ENCODE results near the gene SEZ6L. TPM values are rescaled to one million over a fixed set of nuclear protein-coding genes. Genes with fewer than 3 reads are reported as not detected.

The SEZ6L gene
- total RNA-seq, 1 donor from 2014 or later: 0.32 TPM

DNA sequence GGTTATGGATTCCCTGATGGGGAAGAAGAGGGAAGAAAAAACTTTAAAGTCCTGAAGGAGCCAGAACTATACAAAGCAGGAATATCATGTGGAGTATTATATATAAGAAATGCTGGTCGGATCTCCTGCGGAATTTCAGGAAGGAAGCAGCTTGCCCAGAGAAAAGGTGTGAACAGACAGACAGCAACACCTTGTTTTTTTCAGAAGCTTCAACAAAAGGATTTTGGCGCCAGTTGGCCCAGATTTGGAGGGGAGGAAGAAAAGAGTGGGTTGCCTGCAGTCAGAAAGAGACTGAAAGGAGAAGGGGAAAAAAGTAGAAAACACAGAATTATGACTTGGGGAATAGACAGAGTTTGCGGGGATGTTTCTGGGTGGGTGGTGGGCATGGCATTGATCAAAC, 45.2 kb downstream of the SEZ6L start:
- intact Hi-C loops (cut with DNase I): no loop called here
- H3K27ac ChIP-seq: no peak overlapping the region
- TF ChIP-seq, protein P1, sequence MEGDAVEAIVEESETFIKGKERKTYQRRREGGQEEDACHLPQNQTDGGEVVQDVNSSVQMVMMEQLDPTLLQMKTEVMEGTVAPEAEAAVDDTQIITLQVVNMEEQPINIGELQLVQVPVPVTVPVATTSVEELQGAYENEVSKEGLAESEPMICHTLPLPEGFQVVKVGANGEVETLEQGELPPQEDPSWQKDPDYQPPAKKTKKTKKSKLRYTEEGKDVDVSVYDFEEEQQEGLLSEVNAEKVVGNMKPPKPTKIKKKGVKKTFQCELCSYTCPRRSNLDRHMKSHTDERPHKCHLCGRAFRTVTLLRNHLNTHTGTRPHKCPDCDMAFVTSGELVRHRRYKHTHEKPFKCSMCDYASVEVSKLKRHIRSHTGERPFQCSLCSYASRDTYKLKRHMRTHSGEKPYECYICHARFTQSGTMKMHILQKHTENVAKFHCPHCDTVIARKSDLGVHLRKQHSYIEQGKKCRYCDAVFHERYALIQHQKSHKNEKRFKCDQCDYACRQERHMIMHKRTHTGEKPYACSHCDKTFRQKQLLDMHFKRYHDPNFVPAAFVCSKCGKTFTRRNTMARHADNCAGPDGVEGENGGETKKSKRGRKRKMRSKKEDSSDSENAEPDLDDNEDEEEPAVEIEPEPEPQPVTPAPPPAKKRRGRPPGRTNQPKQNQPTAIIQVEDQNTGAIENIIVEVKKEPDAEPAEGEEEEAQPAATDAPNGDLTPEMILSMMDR (IDR thresholded peaks at IDR 0.05): no peak
- no peak overlapping the region for H3K4me3 ChIP-seq
- no peak for DNase-seq
- no peaks in the 10 kb centered on the region for H3K4me1 ChIP-seq
- H3K9me3 ChIP-seq: no peaks in the 10 kb centered on the region
- no peaks in the 10 kb centered on the region for H3K36me3 ChIP-seq
- ATAC-seq: no peak
- peaks cover 15% of the 10 kb centered on the region for H3K27me3 ChIP-seq

DNA sequence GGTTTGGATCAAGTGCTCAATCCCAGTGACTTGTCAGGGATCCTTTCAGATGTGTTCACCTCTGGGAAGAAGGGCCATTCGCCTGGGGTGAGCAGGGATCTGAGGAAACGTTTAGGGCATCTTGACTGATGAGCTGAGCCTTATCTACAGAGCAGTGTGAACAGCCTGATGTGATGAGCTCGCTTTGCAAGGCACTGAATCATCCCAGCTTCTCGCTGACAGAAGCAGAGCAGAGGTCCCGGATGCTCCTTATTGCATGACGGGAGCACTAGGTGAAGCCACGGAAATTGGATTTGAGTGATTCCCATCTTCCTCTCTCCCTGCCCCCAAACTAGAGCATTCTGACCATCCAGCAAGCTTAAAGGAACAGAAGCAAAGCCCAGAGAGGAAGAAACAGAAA, 46.5 kb downstream of the SEZ6L start:
- intact Hi-C loops (cut with DNase I): no loop called here
- Histone ChIP-seq H3K9me3 (no peaks in the 10 kb centered on the region), H3K27ac (no peak overlapping the region), H3K4me3 (no peak overlapping the region), H3K27me3 (peaks cover 13% of the 10 kb centered on the region), H3K4me1 (no peaks in the 10 kb centered on the region), H3K36me3 (no peaks in the 10 kb centered on the region)
- TF ChIP-seq, protein P1 (IDR thresholded peaks at IDR 0.05): no peak
- no peak for ATAC-seq
- DNase-seq: no peak

DNA sequence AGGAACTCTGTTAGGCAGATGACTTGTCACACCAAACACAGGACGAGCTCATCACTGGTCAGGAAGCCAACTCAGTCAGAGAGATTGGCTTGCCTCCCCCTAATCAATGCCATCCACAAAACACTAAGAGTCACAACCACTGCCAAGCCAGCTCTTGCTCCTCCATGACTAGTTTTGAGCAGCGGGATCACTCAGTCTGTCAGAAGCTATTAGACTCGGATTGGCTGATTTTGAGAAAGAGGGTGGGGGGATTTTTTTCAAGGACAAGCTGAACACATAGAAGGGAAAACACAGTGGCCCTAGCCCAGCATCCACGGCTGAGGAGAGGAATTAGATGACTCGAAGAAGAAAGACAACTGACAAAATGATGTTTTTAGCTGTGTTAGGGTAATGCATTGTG, 55.9 kb downstream of the SEZ6L start:
- Histone ChIP-seq H3K27me3 (peaks cover 8% of the 10 kb centered on the region), H3K4me3 (no peak overlapping the region), H3K27ac (no peak overlapping the region), H3K4me1 (no peaks in the 10 kb centered on the region), H3K36me3 (no peaks in the 10 kb centered on the region), H3K9me3 (no peaks in the 10 kb centered on the region)
- ATAC-seq (no peak), DNase-seq (no peak)
- intact Hi-C loops (cut with DNase I): no loop called here
- TF ChIP-seq, protein P1 (IDR thresholded peaks at IDR 0.05): no peak

DNA sequence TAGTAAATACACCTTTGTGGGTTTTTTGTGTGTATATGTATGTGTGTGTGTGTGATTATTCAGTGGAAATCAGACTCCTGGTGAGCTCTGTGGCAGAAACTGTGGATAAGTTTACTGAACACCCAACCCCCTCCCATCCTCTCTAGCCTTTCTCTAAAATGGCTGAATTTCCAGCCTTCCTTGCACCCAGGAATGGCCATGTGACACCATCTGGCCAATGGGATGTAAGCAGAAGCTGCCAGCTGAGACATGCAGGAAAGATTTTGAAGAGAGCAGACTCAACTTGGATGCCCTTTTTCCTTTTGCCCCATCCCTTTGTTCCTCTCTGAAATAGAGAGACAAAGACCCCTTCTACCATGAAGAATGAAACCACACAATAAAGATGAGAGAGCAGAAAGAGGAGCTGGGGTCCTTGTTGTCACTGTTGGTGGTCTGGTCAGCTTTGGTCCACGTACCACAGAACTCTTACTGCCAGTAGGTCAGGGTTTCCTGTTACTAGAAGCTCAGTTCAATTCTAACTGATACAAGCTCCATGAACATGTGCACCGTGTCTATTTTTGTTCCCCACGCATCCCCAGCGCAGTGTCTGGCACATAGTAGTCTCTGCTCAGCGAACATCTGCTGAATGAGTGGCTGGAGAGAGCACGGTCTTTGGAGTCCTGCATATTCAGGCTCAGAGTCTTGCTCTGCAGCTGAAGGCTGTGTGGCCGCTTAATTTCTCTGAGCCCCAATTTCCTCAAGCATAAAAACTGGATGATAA, 57.5 kb downstream of the SEZ6L start:
- Histone ChIP-seq H3K36me3 (no peaks in the 10 kb centered on the region), H3K4me1 (no peaks in the 10 kb centered on the region), H3K27me3 (peaks cover 8% of the 10 kb centered on the region), H3K27ac (no peak overlapping the region), H3K9me3 (no peaks in the 10 kb centered on the region), H3K4me3 (no peak overlapping the region)
- TF ChIP-seq, protein P1 (IDR thresholded peaks at IDR 0.05): no peak
- intact Hi-C loops (cut with DNase I): no loop called here
- ATAC-seq (no peak), DNase-seq (no peak)

DNA sequence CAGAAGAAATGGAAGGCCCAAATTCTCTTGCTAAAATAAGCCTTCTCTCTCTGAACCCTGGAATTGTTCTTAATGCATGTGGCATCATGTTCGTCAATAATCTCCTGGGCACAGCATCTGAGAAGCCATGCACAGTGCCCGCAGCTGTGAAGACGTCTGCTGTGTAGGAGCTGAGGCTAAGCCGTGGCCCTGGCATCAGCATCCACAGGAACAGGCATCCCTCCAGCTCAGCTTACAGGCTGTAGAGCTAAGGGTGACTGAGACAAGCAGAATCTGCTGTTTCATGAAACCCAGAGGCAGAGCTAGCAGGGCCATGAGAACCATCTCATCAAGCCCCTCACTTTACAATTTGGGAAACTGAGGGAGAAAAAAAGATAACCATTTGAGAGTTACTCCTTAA, 60.6 kb downstream of the SEZ6L start:
- no peaks in the 10 kb centered on the region for H3K9me3 ChIP-seq
- H3K27me3 ChIP-seq: peaks cover 17% of the 10 kb centered on the region
- no peak overlapping the region for H3K27ac ChIP-seq
- H3K4me3 ChIP-seq: no peak overlapping the region
- DNase-seq (no peak), ATAC-seq (no peak)
- H3K36me3 ChIP-seq: no peaks in the 10 kb centered on the region
- H3K4me1 ChIP-seq: no peaks in the 10 kb centered on the region
- intact Hi-C loops (cut with DNase I): no loop called here
- TF ChIP-seq, protein P1 (IDR thresholded peaks at IDR 0.05): no peak

All from upper lobe of right lung (tissue), 1 donor.